KMS-11 (cell line): Measurements from ENCODE around the gene UBE2O.

Experiments
- H2AFZ ChIP-seq: fragments of 200-600 bp; sonication (generic); 2 replicates; pipeline ENCODE4 v1.6.1; 2016; ENCODE audit warnings: antibody characterized with exemption, mixed run types, low read depth
- H3K27ac ChIP-seq: fragments of 200-600 bp; sonication (generic); 2 replicates; pipeline ENCODE4 v1.6.1; 2016; ENCODE audit warnings: mild to moderate bottlenecking, mixed run types
- H3K27me3 ChIP-seq: fragments of 200-600 bp; sonication (generic); 2 replicates; pipeline ENCODE4 v1.6.1; 2017; ENCODE audit warnings: mild to moderate bottlenecking, low read depth, mixed run types, moderate library complexity; ENCODE audit not compliant: insufficient read depth
- H3K36me3 ChIP-seq: fragments of 200-600 bp; sonication (generic); 2 replicates; pipeline ENCODE4 v1.6.1; 2017; ENCODE audit warnings: mild to moderate bottlenecking, mixed run types; ENCODE audit not compliant: insufficient read depth
- H3K4me1 ChIP-seq: fragments of 200-600 bp; sonication (generic); 2 replicates; pipeline ENCODE4 v1.6.1; 2016; ENCODE audit warnings: mild to moderate bottlenecking, low read depth, mixed run types; ENCODE audit not compliant: poor library complexity, severe bottlenecking
- H3K4me2 ChIP-seq: fragments of 200-600 bp; sonication (generic); 2 replicates; pipeline ENCODE4 v1.7.0; 2016; ENCODE audit warnings: mild to moderate bottlenecking, mixed run types
- H3K4me3 ChIP-seq: fragments of 200-600 bp; sonication (generic); IDR thresholded peaks from 2 replicates; pipeline ENCODE4 v1.6.1; 2017; ENCODE audit warnings: low read depth, low read length, mixed read lengths; ENCODE audit not compliant: insufficient read depth
- H3K79me2 ChIP-seq: fragments of 200-600 bp; sonication (generic); 2 replicates; pipeline ENCODE4 v1.6.1; 2016; ENCODE audit warnings: low read depth, mixed run types; ENCODE audit not compliant: insufficient read depth
- H3K9ac ChIP-seq: fragments of 200-600 bp; sonication (generic); 2 replicates; pipeline ENCODE4 v1.6.1; 2016; ENCODE audit warnings: mild to moderate bottlenecking, mixed run types
- H4K20me1 ChIP-seq: fragments of 200-600 bp; sonication (generic); 2 replicates; pipeline ENCODE4 v1.6.1; 2016; ENCODE audit warnings: mild to moderate bottlenecking, mixed run types; ENCODE audit not compliant: insufficient read depth
- TF ChIP-seq, protein P1 (sequence below): fragments of 200-600 bp; sonication (generic); conservative IDR thresholded peaks from 2 replicates; pipeline ENCODE4 v1.6.1; 2017; ENCODE audit warnings: low read depth, mild to moderate bottlenecking, antibody characterized with exemption, low read length, moderate library complexity, mixed read lengths

UBE2O gene

DNA sequence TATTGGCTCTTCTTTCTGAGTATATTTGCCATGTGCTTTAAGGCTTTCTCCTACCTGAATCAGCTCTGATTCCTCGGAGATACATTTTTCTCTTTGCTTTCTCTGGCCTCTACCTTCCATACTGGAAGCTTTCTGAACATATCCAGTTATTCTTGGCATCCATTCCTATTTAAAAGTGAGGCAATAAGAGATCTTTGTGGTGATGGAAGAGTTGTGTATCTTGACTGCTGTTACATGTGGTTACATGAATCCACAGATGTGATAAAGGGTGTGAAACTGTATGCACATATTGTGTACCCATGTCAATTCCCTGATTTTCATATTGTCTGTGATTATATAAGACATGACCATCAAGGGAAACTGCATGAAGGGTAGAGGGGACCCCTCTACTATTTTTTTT lies 24.4 kb downstream of the UBE2O start:
- H3K27ac ChIP-seq: no peak overlapping the region
- no peak overlapping the region for H3K9ac ChIP-seq
- H3K27me3 ChIP-seq: no peaks in the 10 kb centered on the region
- H3K36me3 ChIP-seq: no peaks in the 10 kb centered on the region
- TF ChIP-seq, protein P1, sequence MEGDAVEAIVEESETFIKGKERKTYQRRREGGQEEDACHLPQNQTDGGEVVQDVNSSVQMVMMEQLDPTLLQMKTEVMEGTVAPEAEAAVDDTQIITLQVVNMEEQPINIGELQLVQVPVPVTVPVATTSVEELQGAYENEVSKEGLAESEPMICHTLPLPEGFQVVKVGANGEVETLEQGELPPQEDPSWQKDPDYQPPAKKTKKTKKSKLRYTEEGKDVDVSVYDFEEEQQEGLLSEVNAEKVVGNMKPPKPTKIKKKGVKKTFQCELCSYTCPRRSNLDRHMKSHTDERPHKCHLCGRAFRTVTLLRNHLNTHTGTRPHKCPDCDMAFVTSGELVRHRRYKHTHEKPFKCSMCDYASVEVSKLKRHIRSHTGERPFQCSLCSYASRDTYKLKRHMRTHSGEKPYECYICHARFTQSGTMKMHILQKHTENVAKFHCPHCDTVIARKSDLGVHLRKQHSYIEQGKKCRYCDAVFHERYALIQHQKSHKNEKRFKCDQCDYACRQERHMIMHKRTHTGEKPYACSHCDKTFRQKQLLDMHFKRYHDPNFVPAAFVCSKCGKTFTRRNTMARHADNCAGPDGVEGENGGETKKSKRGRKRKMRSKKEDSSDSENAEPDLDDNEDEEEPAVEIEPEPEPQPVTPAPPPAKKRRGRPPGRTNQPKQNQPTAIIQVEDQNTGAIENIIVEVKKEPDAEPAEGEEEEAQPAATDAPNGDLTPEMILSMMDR: no peak
- H3K4me2 ChIP-seq: no peak overlapping the region
- H3K79me2 ChIP-seq: peaks cover 51% of the 10 kb centered on the region; the same call in 1 of the 2 replicates
- H3K4me3 ChIP-seq: no peak overlapping the region
- no peak overlapping the region for H2AFZ ChIP-seq
- no peaks in the 10 kb centered on the region for H3K4me1 ChIP-seq
- H4K20me1 ChIP-seq: no peaks in the 10 kb centered on the region; the same call in 1 of the 2 replicates

DNA sequence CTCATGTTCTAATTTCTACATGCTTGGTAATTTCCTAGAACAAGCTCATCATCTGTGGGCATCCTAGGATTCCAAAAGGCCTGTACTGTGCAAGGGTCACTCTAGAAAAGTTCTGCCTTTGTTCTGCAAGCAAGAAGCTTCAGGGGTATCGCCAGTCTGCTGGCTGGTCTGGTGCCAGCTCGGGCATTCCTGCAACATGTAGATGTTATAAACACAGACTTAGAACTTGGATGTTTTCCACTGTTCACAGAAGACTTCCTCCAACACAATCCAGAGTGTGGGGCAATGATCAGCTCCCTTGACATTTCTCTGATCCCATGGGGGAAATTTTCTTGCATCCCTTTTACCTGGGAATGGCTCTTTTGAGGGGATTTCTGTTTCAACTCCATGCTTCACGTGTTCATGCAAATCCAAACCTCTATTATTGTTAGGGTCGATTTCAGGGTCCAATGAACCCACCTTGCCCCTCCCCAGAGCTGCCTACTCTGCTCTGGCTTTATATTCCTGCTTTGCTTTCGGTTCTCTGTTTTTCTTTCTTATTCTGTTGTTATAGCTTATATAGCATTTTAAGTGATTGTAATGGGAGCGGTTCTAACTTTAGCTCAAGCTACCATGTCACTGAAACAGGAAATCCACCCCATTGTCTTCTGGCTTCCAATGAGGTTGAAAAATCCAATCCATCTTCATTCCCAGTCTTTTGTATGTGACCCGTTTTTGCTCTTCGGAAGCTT lies 25.3 kb downstream of the UBE2O start:
- H3K79me2 ChIP-seq: peaks cover 44% of the 10 kb centered on the region; the same call in 1 of the 2 replicates
- no peaks in the 10 kb centered on the region; the same call in 1 of the 2 replicates for H4K20me1 ChIP-seq
- H3K27ac ChIP-seq: no peak overlapping the region
- no peaks in the 10 kb centered on the region for H3K4me1 ChIP-seq
- H3K27me3 ChIP-seq: no peaks in the 10 kb centered on the region
- no peak overlapping the region for H3K4me2 ChIP-seq
- no peak overlapping the region for H3K4me3 ChIP-seq
- no peak overlapping the region for H3K9ac ChIP-seq
- TF ChIP-seq, protein P1: no peak
- no peak overlapping the region for H2AFZ ChIP-seq
- H3K36me3 ChIP-seq: no peaks in the 10 kb centered on the region

DNA sequence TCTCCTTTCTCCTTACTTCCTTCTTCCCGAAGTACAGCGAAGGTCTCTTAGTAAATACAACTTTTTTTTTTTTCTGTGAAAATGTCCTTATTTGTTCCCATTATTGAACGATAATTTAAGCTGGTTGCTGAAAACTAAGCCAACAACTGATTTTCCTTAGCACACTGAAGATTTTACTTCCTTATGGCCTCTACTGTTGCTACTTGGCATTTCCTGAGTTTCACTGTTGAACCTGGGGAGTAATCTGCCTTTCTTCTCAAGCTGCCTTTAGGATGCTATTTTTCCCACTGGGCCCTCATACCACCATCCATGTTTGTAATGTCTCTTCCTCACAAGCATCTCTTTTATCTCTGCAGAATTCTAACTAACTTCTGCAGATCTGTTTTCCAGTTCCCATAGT lies 26.1 kb downstream of the UBE2O start:
- no peak overlapping the region for H3K4me2 ChIP-seq
- no peaks in the 10 kb centered on the region for H3K4me1 ChIP-seq
- TF ChIP-seq, protein P1: no peak
- no peak overlapping the region for H2AFZ ChIP-seq
- H3K27me3 ChIP-seq: no peaks in the 10 kb centered on the region
- no peaks in the 10 kb centered on the region; the same call in 1 of the 2 replicates for H4K20me1 ChIP-seq
- no peak overlapping the region for H3K4me3 ChIP-seq
- no peaks in the 10 kb centered on the region for H3K36me3 ChIP-seq
- peaks cover 37% of the 10 kb centered on the region; the same call in 1 of the 2 replicates for H3K79me2 ChIP-seq
- H3K9ac ChIP-seq: no peak overlapping the region
- no peak overlapping the region for H3K27ac ChIP-seq

DNA sequence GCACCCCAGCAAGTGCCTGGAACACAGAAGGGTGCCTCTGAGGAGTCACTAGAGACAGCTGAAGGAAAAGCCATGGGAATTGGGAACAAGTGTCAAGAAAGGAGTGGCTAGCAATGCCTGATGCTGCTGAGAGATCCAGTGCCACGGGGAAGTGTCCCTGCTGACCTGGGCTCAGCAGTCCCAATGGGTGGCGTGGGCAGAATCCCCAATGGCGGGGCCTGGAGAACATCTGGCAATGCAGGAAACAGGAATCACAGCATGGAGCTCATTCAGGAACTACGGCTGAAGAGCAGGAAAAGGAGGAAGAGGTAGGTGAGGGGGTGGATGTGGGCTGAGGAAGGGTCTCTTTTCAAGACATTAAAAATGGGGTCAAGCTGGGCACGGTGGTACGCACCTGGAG lies 30.1 kb downstream of the UBE2O start:
- Histone ChIP-seq H2AFZ (no peak overlapping the region), H3K27ac (no peak overlapping the region), H3K9ac (no peak overlapping the region), H4K20me1 (no peaks in the 10 kb centered on the region), H3K4me3 (no peak overlapping the region), H3K4me2 (no peak overlapping the region), H3K79me2 (peaks cover 25% of the 10 kb centered on the region; the same call in 1 of the 2 replicates), H3K27me3 (no peaks in the 10 kb centered on the region), H3K36me3 (no peaks in the 10 kb centered on the region), H3K4me1 (peaks cover 27% of the 10 kb centered on the region)
- TF ChIP-seq, protein P1: no peak
